MM.1S (cell line): ENCODE measurements around the gene CDK5R2.

Experiments used
- DNase-seq: peaks from one replicate; pipeline ENCODE4 v3.0.0-alpha.2; 2015
- H2AFZ ChIP-seq: fragments of 300-600 bp; sonication (generic); 2 replicates; pipeline ENCODE4 v1.6.0; 2016; ENCODE audit warnings: antibody characterized with exemption, low read length
- H3F3A ChIP-seq: fragments of 300-600 bp; sonication (generic); 2 replicates; pipeline ENCODE4 v1.6.1; 2016; ENCODE audit warnings: mild to moderate bottlenecking, antibody characterized with exemption, low read length, moderate library complexity, mixed read lengths; ENCODE audit not compliant: insufficient read depth
- H3K27ac ChIP-seq: fragments of 300-600 bp; sonication (generic); 2 replicates; pipeline ENCODE4 v1.5.1; 2016; ENCODE audit warnings: mild to moderate bottlenecking, low read length
- H3K27me3 ChIP-seq: fragments of 300-600 bp; sonication (generic); replicated peaks from 2 replicates; pipeline ENCODE4 v1.6.0; 2016; ENCODE audit warnings: low read length; ENCODE audit not compliant: insufficient read depth
- H3K36me3 ChIP-seq: fragments of 300-600 bp; sonication (generic); replicated peaks from 2 replicates; pipeline ENCODE4 v1.6.1; 2016; ENCODE audit warnings: mild to moderate bottlenecking, low read length, mixed read lengths; ENCODE audit not compliant: insufficient read depth
- H3K4me1 ChIP-seq: fragments of 300-600 bp; sonication (generic); 2 replicates; pipeline ENCODE4 v1.6.1; 2016; ENCODE audit warnings: low read length, mixed read lengths
- H3K4me2 ChIP-seq: fragments of 300-600 bp; sonication (generic); 2 replicates; pipeline ENCODE4 v1.6.0; 2016; ENCODE audit warnings: low read depth, low read length
- H3K4me3 ChIP-seq: fragments of 300-600 bp; sonication (generic); 2 replicates; pipeline ENCODE4 v1.5.1; 2016; ENCODE audit warnings: low read length, mixed read lengths
- H3K79me2 ChIP-seq: fragments of 300-600 bp; sonication (generic); 2 replicates; pipeline ENCODE4 v1.6.1; 2016; ENCODE audit warnings: mixed run types, low read length, mixed read lengths
- H3K9ac ChIP-seq: fragments of 300-600 bp; sonication (generic); 2 replicates; pipeline ENCODE4 v1.6.1; 2016; ENCODE audit warnings: low read length, mixed read lengths
- H3K9me2 ChIP-seq: fragments of 300-600 bp; sonication (generic); replicated peaks from 2 replicates; pipeline ENCODE4 v1.6.1; 2016; ENCODE audit warnings: mild to moderate bottlenecking, low read length, mixed read lengths; ENCODE audit not compliant: insufficient read depth
- H3K9me3 ChIP-seq: fragments of 300-600 bp; sonication (generic); replicated peaks from 2 replicates; pipeline ENCODE4 v1.6.1; 2016; ENCODE audit warnings: mild to moderate bottlenecking, low read length, mixed read lengths; ENCODE audit not compliant: insufficient read depth
- H4K20me1 ChIP-seq: fragments of 300-600 bp; sonication (generic); 2 replicates; pipeline ENCODE4 v1.6.1; 2016; ENCODE audit warnings: mild to moderate bottlenecking, low read length, moderate library complexity, mixed read lengths; ENCODE audit not compliant: insufficient read depth
- EZH2 ChIP-seq: fragments of 300-600 bp; sonication (generic); optimal IDR thresholded peaks from 2 replicates; pipeline ENCODE3; 2017; ENCODE audit warnings: low read depth, mild to moderate bottlenecking, antibody characterized with exemption, low read length, mixed read lengths
- EZH2phosphoT487 ChIP-seq: fragments of 300-600 bp; sonication (generic); IDR thresholded peaks from 2 replicates; pipeline ENCODE4 v1.6.1; 2018; ENCODE audit warnings: antibody characterized with exemption, low read length
- TF ChIP-seq, protein P1 (sequence below): fragments of 300-600 bp; sonication (generic); IDR thresholded peaks from 2 replicates; pipeline ENCODE4 v1.5.1; 2016; ENCODE audit warnings: antibody characterized with exemption, low read length, mixed read lengths

The CDK5R2 gene

DNA sequence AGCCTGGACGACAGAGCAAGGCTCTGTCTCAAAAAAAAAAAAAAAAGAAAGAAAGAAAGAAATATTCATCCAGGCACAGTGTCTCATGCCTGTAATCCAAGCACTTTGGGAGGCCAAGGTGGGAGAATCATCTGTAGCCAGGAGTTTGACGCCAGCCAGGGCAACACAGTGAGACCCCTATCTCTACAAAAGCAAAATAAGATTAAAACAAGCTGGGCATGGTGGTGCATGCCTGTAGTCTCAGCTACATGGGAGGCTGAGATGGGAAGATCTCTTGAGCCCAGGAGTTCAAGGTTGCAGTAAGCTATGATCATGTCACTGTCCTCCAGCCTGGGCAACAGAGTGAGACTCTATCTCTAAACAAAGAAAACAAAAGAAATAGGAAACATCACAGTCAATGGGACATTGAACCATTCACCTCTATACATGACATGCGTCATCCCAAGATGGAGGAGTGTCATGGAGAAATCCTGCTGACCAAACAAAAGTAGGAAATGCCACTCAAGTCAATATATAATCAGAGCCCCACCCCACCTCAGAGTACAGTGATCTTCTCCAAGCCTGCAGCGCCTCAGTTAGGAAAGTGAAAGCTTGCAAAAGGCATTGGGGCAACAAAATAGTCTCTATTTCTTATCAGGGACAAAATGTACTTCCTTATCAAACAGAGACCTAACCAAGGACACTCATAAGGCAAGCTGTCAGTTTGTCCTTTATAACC is 15.8 kb downstream of the CDK5R2 start:
- Histone ChIP-seq H3K4me3 (no peak overlapping the region), H3F3A (no peaks in the 10 kb centered on the region), H3K36me3 (no peaks in the 10 kb centered on the region), H3K79me2 (no peaks in the 10 kb centered on the region), H2AFZ (no peak overlapping the region), H4K20me1 (no peaks in the 10 kb centered on the region), H3K9ac (no peak overlapping the region), H3K9me3 (no peaks in the 10 kb centered on the region), H3K27ac (no peak overlapping the region), H3K4me2 (no peak overlapping the region), H3K9me2 (no peaks in the 10 kb centered on the region), H3K4me1 (no peaks in the 10 kb centered on the region), H3K27me3 (peaks cover 50% of the 10 kb centered on the region)
- TF ChIP-seq, protein P1, sequence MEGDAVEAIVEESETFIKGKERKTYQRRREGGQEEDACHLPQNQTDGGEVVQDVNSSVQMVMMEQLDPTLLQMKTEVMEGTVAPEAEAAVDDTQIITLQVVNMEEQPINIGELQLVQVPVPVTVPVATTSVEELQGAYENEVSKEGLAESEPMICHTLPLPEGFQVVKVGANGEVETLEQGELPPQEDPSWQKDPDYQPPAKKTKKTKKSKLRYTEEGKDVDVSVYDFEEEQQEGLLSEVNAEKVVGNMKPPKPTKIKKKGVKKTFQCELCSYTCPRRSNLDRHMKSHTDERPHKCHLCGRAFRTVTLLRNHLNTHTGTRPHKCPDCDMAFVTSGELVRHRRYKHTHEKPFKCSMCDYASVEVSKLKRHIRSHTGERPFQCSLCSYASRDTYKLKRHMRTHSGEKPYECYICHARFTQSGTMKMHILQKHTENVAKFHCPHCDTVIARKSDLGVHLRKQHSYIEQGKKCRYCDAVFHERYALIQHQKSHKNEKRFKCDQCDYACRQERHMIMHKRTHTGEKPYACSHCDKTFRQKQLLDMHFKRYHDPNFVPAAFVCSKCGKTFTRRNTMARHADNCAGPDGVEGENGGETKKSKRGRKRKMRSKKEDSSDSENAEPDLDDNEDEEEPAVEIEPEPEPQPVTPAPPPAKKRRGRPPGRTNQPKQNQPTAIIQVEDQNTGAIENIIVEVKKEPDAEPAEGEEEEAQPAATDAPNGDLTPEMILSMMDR, result no peak
- TF ChIP-seq EZH2phosphoT487 (no peak), EZH2 (no peak)
- DNase-seq, result no peak

DNA sequence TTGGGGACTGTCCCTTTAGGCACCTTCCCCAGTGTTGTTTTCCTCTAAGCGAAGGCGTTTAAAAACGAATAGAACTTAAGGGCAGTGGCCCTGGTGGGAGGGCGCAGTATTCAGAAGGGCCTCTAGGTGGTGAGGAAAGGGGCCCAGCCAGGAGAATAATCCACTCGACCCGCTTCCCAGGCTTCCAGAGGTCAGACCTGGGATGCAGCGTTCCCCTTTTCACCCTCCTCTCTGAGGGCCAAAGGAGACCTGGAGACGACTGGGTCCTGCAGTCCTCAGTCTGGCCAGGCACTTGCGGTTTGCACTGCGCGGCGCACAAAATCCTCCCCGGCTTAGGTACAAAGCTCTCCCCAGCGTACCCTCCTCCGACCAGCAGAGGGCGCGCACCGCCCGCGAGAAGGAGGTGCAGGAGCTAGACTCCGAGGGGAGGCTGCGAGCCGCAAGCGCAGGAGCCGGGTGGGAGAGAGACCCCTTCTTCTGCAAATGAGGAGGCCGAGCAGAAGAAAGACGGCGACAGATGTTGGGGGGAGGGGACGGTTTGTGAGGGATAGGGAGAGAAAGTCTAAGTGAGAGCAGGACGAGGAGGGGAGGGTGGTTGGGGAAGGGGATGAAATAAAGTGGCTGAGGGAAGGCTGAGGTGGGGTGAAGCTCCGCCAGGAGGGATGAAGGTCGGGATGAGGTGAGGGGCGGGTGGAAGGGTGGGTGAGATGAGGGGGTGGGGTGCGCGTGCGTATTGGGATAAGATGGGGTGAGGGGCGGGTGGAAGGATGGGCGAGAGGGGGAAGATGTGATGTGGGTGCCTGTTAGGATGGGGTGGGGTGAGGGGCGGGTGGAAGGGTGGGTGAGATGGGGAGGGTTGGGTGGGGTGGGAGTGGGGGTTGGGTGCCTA is 20.6 kb downstream of the CDK5R2 start:
- H3K4me1 ChIP-seq, result peaks cover 5% of the 10 kb centered on the region; the same call in 1 of the 2 replicates
- TF ChIP-seq, protein P1, result peak; percentile 96
- no peak for TF ChIP-seq EZH2phosphoT487
- TF ChIP-seq EZH2, result no peak
- H3K27me3 ChIP-seq, result peaks cover 63% of the 10 kb centered on the region
- DNase-seq, result peak; percentile 85
- H3K9me2 ChIP-seq, result no peaks in the 10 kb centered on the region
- H3K36me3 ChIP-seq, result no peaks in the 10 kb centered on the region
- no peaks in the 10 kb centered on the region for H3K9me3 ChIP-seq
- peak overlapping the region; percentile 90 for H3K4me2 ChIP-seq
- H4K20me1 ChIP-seq, result no peaks in the 10 kb centered on the region
- H3K79me2 ChIP-seq, result no peaks in the 10 kb centered on the region
- no peak overlapping the region for H3K27ac ChIP-seq
- no peak overlapping the region for H3K9ac ChIP-seq
- peak overlapping the region; percentile 41 for H3K4me3 ChIP-seq
- H3F3A ChIP-seq, result no peaks in the 10 kb centered on the region
- H2AFZ ChIP-seq, result peak overlapping the region; percentile 89

DNA sequence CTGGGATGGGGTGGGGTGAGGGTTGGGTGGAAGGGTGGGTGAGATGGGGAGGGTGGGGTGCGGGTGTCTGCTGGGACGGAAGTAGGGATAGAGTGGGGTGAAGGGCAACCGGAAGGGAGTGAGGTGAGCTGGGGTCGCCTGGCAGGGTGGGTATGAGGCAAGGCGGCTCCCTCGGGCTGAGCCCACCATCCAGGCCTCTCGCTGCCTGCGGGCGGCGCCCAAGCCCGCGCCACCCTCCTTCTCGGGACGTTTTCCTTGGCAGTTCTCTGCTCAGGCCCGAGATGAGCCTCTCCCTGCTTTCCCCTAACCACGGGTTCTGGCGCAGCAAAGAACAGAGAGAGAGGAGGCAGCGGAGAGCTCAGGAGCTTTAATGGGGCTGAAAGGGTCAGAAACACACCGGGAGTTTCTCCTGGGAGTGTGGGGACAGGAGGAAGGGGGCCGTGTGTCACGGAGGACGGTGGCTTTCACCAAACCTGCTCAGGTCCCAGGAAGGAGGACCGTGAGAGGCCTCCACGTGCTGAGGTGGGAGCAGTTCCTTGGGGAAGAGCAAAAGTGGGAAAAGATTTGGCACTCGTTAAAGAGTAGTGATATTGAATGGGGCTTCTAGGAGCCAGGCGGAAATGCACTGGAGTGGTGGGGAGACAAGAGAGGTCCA is 21.4 kb downstream of the CDK5R2 start:
- Histone ChIP-seq H3K4me2 (peak overlapping the region; percentile 35; the same call in 1 of the 2 replicates), H3K27ac (no peak overlapping the region), H3K36me3 (no peaks in the 10 kb centered on the region), H3F3A (no peaks in the 10 kb centered on the region), H3K4me1 (peaks cover 5% of the 10 kb centered on the region; the same call in 1 of the 2 replicates), H3K9me2 (no peaks in the 10 kb centered on the region), H3K9ac (no peak overlapping the region), H3K4me3 (peak overlapping the region; percentile 17; the same call in 1 of the 2 replicates), H3K79me2 (no peaks in the 10 kb centered on the region), H3K27me3 (peaks cover 71% of the 10 kb centered on the region), H2AFZ (no peak overlapping the region), H3K9me3 (no peaks in the 10 kb centered on the region), H4K20me1 (no peaks in the 10 kb centered on the region)
- DNase-seq, result peak; percentile 5
- TF ChIP-seq, protein P1, result no peak
- TF ChIP-seq EZH2, result no peak
